Measurements from ENCODE around the gene RPL39L. TPM values are rescaled to one million over a fixed set of nuclear protein-coding genes. Genes with fewer than 3 reads are reported as not detected.
A peak's percentile ranks its signal among the peaks of the same experiment; 100 is the strongest.

Gene RPL39L
- total RNA-seq, 1 donor from 2014 or later = 10.5 TPM

DNA sequence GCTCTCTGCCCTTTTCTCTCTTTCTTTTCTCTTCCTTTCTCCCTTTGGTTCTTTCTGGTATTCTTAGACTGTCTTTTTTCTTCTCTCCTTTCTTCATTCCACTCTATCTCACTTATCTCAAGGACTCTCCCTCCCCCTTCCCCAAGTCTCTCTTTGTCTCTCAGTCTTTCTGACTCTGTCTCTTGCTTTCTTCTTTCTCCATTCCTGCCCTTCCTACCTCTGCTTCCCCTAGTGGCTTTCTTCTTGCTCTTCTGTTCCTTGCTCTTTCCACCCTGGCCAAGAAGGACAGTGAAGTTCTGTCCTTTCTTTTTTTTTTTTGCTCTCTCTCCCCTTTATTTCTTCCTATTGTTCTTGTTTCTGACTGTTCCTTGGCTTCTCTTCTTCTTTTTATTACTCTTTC is 22.3 kb upstream of the RPL39L start:
- H3K4me1 Mint-ChIP-seq (ENCODE audit: low read depth) = peaks cover 5% of the 10 kb centered on the region
- H3K27me3 Mint-ChIP-seq = peaks cover 9% of the 10 kb centered on the region
- no peak overlapping the region for H3K27ac Mint-ChIP-seq
- peaks cover 11% of the 10 kb centered on the region for H3K9me3 Mint-ChIP-seq (ENCODE audit: low read depth)
- H3K36me3 Mint-ChIP-seq (ENCODE audit: insufficient read depth) = no peaks in the 10 kb centered on the region
- TF ChIP-seq, protein P1, sequence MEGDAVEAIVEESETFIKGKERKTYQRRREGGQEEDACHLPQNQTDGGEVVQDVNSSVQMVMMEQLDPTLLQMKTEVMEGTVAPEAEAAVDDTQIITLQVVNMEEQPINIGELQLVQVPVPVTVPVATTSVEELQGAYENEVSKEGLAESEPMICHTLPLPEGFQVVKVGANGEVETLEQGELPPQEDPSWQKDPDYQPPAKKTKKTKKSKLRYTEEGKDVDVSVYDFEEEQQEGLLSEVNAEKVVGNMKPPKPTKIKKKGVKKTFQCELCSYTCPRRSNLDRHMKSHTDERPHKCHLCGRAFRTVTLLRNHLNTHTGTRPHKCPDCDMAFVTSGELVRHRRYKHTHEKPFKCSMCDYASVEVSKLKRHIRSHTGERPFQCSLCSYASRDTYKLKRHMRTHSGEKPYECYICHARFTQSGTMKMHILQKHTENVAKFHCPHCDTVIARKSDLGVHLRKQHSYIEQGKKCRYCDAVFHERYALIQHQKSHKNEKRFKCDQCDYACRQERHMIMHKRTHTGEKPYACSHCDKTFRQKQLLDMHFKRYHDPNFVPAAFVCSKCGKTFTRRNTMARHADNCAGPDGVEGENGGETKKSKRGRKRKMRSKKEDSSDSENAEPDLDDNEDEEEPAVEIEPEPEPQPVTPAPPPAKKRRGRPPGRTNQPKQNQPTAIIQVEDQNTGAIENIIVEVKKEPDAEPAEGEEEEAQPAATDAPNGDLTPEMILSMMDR (IDR thresholded peaks at IDR 0.05; ENCODE audit: unreplicated experiment) = no peak
- H3K4me3 Mint-ChIP-seq (ENCODE audit: low read depth) = no peak overlapping the region
- no peak for DNase-seq (ENCODE audit: low spot score, unreplicated experiment)

DNA sequence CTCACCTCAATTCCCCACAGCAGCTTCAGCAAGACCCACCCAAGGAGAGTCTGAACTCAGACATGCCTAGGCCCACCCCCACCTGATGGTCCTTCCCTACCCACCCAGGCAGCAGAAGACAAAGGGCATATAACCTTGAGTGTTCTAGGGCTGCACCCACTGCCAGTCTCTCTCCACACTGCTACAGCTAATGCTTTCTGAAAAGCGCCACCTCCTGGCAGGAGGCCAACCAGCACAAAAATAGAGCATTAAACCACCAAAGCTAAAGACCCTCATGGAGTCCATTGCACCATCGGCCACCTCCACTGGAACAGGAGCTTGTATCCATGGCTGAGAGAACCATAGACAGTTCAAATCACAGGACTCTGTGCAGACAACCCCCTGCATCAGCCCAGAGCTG is 11.3 kb upstream of the RPL39L start:
- Mint-ChIP-seq H3K4me3 (ENCODE audit: low read depth) (no peak overlapping the region), H3K4me1 (ENCODE audit: low read depth) (no peaks in the 10 kb centered on the region), H3K9me3 (ENCODE audit: low read depth) (peaks cover 23% of the 10 kb centered on the region), H3K27ac (no peak overlapping the region), H3K27me3 (no peaks in the 10 kb centered on the region), H3K36me3 (ENCODE audit: insufficient read depth) (peaks cover 4% of the 10 kb centered on the region)
- TF ChIP-seq, protein P1 (IDR thresholded peaks at IDR 0.05; ENCODE audit: unreplicated experiment) = peak; percentile 41
- no peak for DNase-seq (ENCODE audit: low spot score, unreplicated experiment)

DNA sequence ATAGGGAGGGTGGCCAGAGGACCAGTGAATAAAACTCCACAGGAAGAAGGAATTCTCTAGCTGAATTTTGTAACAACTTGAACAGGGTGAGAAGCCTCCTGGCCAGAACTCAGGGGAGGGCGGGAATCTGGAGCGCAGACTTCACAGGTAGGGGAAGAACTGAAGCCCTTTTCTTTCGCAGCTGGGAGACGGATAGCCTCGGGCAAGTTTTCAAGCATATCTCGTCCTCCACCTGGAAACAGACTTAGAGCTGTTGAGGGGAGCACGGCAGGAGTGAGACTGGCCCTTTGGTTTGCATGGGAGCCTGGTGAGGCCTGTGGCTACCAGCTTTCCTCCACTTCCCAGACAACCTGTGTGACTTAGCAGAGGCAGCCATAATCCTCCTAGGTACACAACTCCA is 10.9 kb upstream of the RPL39L start:
- TF ChIP-seq, protein P1 (IDR thresholded peaks at IDR 0.05; ENCODE audit: unreplicated experiment) = no peak
- H3K36me3 Mint-ChIP-seq (ENCODE audit: insufficient read depth) = peaks cover 4% of the 10 kb centered on the region

DNA sequence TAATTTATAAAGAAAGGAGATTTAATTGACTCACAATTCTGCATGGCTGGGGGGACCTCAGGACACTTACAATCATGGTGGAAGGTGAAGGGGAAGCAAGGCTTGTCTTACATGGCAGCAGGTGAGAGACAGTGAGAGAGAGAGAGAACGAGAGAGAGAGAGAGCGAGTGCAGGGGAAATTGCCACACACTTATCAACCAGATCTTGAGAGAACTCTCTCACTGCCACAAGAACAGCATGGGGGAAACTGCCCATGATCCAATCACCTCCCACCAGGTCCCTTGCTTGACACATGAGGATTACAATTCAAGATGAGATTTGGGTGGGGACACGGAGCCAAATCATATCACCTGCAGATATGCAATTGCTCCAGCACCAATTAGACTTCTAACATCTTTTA is 7.1 kb upstream of the RPL39L start:
- TF ChIP-seq, protein P1 (IDR thresholded peaks at IDR 0.05; ENCODE audit: unreplicated experiment) = no peak
- no peak overlapping the region for H3K27ac Mint-ChIP-seq

More for the DNA sequence above, 10.9 kb upstream of the RPL39L start:
- no peak for DNase-seq (ENCODE audit: low spot score, unreplicated experiment)
- no peaks in the 10 kb centered on the region for H3K27me3 Mint-ChIP-seq
- H3K4me3 Mint-ChIP-seq (ENCODE audit: low read depth) = no peak overlapping the region
- H3K9me3 Mint-ChIP-seq (ENCODE audit: low read depth) = peaks cover 22% of the 10 kb centered on the region
- no peaks in the 10 kb centered on the region for H3K4me1 Mint-ChIP-seq (ENCODE audit: low read depth)
- H3K27ac Mint-ChIP-seq = no peak overlapping the region

DNA sequence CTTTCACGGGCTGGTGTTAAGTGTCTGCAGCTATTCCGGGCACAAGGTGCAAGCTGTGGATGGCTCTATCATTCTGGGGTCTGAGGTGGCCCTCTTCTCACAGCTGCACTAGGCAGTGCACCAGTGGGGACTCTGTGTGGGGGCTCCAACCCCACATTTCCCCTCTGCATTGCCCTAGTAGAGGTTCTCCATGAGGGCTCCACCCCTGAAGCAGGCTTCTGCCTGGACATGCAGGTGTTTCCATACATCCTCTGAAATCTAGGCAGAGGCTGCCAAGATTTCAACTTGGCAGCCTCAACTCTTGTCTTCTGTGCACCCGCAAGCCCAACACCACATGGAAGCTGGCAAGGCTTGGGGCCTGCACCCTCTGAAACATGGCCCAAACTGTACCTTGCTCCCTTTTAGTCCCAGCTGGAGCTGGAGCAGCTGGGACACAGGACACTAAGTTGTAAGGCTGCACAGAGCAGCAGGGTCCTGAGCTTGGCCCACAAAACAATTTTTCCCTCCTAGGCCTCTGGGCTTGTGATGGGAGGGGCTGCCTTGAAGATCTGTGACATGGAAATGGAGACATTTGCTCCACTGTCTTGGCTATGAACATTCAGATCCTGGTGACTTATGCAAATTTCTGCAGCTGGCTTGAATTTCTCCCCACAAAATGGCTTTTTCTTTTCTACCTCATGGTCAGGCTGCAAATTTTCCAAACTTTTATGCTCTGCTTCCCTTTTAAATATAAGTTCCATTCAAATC is 6.0 kb upstream of the RPL39L start:
- DNase-seq (ENCODE audit: low spot score, unreplicated experiment) = no peak
- Mint-ChIP-seq H3K4me3 (ENCODE audit: low read depth) (no peak overlapping the region), H3K4me1 (ENCODE audit: low read depth) (no peaks in the 10 kb centered on the region), H3K9me3 (ENCODE audit: low read depth) (peaks cover 22% of the 10 kb centered on the region), H3K27me3 (peaks cover 3% of the 10 kb centered on the region), H3K36me3 (ENCODE audit: insufficient read depth) (peaks cover 4% of the 10 kb centered on the region), H3K27ac (no peak overlapping the region)
- TF ChIP-seq, protein P1 (IDR thresholded peaks at IDR 0.05; ENCODE audit: unreplicated experiment) = no peak

More for the DNA sequence above, 7.1 kb upstream of the RPL39L start:
- Mint-ChIP-seq H3K4me1 (ENCODE audit: low read depth) (no peaks in the 10 kb centered on the region), H3K9me3 (ENCODE audit: low read depth) (peaks cover 22% of the 10 kb centered on the region), H3K36me3 (ENCODE audit: insufficient read depth) (peaks cover 4% of the 10 kb centered on the region), H3K27me3 (peaks cover 3% of the 10 kb centered on the region), H3K4me3 (ENCODE audit: low read depth) (no peak overlapping the region)
- DNase-seq (ENCODE audit: low spot score, unreplicated experiment) = no peak

Measured in progenitor cell of endocrine pancreas (in vitro differentiated cells).